Activated CD4-positive, alpha-beta T cell treated with anti-CD3 and anti-CD28 coated beads for 24 hours (primary cell): ENCODE measurements around the gene AGAP2.

Experiments
- DNase-seq, 2 donors: peaks; one replicate each; pipeline ENCODE4 v3.0.0-alpha.2; 2020; ENCODE audit warnings: low read depth in 2 of 2

The AGAP2 gene

DNA sequence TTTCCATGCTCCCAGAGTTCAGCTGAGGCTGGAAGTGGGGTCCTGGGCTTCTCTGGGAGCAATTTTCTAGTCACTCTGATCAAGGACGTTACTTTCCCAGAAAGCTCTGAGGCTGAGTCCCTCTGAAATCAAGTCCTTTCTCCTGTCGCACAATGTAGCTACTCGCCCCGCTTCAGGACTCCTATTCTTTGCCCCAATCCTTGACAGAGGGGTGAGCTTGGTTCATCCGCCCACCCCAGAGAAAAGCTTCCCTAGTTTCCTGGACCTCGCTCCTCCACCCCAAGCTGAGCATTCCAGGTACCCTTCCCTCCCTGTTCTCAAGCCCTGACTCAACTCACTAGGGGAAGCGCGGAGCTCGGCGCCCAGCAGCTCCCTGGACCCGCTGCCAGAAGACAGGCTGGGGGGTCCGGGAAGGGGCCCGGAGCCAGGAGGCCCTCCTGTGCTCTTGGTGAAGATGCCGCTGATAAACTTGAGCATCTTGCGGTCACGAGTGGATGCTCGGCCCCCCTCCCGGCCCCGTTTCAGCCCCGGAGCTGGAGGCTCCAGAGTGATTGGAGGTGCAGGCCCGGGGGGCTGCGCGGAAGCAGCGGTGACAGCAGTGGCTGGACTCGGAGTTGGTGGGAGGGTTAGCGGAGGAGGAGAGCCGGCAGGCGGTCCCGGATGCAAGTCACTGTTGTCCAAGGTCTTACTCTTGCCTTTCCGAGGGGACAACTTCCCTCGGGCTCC lies 1.6 kb downstream of the AGAP2 start:
- no peak for DNase-seq

DNA sequence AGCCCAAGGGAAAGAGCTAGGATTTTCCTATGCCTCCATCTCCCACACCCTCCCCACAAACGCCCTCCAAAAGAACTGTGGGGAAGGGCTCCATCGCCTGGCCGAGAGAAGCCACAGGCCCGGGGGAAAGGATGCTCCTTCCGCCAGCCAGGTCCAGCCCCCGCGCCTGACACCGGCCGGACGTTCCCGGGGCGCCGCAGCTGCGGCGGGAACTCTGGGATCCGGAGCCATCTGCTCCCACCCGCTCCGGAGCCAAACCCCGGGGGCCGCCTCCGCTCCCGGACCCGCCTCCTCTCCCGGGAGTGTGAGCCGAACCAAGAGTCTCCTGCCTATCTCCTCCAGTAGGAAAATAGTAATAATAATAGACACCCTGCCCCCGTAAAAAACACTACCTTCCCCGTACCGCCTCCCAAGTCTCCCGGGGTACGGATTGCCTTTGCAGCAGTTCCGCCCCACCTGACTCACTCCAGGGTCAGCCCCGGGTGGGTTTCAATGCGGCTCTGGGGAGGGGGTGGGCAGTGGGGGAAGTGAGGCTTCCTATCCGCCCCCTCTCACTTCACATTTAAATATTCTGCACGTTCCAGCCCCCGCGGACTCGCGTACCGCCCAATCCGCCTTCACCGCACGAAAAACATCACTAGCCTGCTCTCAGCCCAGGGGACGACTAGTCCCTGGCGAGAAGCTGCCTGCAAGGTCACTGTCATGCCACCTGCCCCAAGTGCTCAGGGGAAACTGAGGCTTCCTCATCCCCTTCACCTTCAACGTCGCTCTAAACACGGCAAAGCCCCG lies 2.4 kb downstream of the AGAP2 start:
- no peak for DNase-seq

DNA sequence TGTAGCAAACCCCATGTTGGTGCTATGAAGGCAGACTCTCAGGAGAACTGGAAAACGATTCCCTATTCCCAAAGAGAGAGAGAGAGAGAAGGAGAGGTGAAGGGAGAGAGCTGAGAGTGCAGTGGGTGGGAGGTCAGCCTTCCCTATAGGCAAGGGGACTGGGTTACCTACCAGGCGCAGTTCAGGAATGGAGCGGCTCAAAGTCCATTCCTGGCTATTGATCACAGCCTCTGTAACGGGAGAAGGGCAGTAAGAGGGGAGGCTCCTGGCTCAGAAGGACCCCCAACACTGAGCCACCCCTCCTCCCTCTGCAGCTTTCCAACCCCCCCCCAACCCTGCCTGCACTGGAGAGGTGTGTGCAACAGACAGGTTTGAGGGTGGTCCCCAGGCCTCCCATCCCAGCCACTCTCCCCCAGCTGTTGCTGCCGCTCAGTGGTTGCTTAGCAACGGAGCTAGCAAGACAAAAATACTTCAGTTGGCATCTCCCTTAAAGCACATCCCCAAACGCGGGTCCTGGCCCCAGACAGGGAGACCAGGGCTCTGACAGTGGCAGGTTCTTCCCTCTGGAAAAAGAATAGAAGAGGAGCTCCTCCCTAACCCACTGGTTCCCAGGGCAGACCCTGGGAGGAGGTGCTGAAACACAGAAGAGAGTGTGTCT lies 3.2 kb downstream of the AGAP2 start:
- DNase-seq: no peak

DNA sequence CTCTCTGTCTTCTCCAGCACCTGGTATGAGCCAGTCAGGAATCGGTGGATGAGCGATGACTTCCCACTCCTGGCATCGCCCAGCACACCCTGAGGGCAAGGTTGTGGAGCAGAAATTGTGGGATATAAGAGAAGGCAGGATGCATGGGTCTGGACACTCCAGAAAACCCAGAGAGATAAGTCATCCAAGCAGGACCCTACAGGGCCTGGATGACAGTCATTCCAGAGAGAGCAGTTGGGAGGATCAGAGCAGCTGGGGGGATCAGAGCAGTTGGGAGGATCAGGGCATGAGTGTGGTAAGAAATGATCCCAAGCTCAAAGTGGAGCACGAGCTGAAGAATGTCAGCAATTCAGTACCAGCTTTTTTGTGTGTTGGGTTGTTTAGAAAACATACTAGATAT lies 4.0 kb downstream of the AGAP2 start:
- DNase-seq: no peak

DNA sequence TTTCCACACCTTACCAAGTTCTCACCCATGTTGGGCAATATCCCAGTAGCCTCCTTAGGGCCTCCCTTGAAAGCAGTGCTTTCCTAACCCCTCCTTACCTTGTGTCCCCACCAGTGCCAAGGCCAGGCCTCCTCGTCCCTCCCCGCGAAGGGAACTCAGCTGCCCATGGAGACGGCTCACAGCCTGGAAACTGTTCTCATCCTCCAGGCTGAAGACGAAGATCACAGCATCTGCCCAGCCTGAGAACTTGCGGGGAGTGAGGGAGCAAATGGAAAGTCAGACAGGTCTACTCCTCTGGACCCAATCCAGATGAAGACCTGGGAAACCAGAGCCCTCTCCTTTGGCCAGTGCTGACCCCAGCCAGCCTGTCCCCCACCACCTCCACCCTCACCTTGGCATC lies 4.6 kb downstream of the AGAP2 start:
- DNase-seq: no peak

DNA sequence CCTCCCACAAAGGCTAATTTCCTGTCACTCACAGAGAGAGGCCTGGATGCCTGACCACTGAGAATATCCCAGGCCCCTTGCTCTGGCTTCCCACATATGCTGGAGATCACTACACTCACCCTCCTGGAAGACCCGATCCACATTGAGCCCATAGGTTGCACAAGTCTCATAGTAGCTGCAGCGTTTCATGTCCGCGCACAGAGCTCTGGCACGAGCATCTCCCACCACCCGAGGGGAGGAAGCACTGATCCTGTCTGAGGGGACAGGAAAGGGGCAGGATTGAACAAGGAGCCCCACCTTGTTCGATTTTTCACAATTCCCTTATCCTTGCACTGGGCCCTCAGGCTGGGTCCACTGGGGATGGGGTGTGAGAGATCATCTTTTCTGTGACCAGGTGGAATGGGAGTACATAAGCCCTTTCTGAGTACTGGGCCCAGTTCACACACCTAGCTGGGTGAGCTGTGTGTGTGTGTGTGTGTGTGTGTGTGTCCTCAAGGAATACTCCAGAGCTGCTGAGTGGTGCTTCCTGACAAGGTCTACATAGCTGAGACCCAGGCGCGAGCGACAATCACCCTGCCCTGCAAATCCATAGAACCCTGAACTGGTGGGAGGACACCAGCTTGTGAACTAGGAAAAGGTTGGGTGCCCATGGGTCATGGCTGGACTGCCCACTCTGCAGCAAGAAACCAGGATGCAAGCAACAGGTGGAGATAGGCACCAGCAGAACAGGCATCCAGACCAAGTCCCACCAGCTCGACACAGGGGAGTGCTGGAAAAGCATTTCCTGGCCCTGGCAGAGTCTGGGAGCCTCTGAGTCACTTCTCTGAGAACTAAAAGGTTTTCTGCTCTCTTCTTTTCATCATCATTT lies 5.6 kb downstream of the AGAP2 start:
- no peak for DNase-seq

DNA sequence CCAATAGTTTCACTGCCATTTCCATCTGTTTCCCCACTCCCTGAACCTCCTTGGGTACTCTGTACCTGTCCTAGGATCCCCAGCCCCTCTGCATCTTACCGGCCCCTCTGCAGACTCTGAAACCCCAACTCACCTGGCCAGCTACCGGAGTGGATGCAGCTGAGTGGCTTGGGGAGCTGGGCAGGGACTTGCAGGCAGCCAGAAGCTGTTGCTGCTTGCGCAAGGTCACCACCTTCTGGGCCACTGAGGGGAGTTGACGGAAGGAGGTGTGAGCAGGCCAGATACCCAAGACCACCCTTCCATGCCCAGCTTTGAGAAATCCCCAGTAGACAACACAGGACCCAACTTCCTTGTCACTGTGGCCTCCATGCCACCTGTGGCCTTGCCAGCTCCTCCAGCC lies 6.3 kb downstream of the AGAP2 start:
- no peak for DNase-seq

DNA sequence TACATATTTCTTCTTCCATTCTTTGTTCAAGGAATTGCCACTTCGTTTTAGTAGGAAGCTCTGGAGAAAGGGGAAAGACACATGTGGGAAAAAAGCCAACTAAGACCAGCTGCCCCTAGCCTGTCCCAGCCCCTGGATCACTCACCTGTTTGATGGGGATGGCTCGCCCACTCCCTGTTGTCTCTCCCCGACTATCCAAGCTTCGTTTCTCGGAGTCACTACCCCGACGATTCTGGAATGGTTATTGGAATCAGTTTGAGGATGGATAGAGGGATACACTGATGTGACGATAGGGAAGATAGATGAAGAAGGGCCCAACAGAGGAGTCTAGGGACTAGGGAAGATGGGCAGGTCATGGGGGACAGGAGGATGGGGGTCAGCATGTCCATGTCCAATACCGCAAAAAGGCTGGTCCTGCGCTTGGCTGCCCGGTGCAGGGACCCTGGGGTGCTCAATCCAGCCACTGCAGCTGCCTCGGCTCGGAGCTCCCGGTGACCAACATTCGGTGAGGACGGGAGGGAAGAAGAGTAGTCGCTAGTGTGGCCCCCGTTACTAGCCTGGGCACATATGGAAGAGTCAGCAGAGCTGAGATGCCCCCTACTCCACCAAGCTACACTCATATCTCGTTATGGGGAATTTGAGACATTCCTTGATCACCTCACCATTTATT lies 7.0 kb downstream of the AGAP2 start:
- no peak for DNase-seq

DNA sequence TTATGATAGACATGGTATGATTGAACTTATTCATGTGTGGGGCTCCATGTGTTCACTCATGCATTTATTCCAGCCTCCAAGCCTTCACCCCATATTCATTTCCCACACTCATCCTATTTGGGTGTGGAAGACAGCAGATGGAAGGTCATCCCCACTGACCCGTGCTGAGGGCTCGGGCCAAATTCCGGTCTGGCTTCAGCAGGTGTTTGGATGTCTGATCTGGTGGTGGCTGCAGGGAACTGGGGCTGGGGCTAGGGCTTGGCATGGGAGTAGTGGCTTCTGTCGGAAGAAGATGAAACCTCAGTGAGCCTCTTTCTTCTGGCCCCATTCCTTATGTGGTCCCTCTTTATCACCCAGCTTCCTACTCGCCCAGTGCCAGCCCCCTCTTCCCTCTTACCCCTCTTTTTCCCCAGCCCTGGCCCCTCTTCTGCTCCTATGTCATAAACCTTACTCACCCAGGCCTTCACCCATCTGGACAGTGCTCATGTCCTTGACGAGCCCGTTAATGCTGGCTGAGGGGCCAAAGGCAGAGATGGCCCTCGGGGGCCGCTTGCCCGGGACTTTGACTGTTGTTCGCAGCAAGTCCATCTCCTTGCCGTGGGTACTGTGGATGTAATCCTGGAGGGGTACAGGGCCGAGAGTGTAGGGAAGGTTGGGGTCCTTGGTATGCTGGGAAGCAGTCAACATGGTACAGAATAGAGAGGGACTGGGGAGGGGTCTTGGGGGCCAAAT lies 8.0 kb downstream of the AGAP2 start:
- DNase-seq: no peak

DNA sequence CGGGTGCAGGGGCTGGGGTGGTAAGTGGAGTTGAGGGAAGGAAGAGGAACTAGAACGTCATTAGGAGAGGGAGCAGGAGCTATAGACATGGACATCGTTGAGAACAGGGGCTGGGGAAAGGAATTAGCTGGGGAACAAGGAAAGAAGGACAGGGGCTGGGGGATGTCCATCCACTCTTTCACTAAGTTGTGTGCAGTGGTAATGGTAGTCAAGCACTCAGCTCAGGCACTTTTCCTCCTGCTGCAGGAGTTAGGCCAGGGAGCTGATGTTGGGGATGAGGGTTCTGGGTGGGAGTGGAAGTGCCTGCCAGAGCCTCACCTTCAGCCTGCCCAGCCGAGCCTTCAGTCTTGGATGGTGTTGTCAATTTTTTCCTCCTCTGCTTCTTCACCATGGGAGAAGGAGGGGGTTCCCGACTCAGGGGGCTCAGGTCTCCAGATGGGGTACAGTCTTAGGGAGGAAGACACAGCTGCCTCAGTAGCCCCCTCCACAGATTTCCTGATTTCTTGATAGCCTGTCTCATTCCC lies 9.2 kb downstream of the AGAP2 start:
- DNase-seq: no peak

DNA sequence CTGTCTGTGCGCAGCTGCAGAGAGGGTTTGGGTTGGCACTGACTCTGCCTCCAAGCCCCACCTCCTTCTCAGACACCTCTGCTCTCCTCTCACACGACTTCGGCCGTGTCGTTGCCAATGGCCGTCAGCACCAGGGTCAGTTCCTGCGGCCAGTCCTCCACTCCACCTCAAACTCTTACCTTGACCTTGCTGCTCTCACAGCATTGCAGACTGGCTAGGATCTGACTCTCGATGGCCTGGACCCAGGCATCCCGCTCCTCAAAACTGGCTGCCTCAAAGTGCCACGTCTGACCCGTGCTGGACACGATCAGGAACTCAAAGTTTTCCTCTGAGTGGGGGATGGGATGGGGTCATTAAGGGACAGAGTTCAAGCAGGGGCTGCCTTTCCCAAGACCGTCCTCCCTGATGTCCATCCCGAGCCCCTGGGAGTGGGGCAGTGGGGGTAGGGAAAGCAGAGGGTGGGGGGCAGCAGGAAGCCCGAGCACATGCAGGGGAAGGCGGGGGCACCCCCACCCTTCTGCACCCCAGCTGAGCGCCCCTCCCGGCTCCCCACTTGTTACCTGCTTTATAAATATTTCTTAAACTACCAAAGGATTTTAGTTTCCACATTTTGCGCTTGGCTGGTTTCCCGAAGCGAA lies 10.7 kb downstream of the AGAP2 start:
- no peak for DNase-seq

DNA sequence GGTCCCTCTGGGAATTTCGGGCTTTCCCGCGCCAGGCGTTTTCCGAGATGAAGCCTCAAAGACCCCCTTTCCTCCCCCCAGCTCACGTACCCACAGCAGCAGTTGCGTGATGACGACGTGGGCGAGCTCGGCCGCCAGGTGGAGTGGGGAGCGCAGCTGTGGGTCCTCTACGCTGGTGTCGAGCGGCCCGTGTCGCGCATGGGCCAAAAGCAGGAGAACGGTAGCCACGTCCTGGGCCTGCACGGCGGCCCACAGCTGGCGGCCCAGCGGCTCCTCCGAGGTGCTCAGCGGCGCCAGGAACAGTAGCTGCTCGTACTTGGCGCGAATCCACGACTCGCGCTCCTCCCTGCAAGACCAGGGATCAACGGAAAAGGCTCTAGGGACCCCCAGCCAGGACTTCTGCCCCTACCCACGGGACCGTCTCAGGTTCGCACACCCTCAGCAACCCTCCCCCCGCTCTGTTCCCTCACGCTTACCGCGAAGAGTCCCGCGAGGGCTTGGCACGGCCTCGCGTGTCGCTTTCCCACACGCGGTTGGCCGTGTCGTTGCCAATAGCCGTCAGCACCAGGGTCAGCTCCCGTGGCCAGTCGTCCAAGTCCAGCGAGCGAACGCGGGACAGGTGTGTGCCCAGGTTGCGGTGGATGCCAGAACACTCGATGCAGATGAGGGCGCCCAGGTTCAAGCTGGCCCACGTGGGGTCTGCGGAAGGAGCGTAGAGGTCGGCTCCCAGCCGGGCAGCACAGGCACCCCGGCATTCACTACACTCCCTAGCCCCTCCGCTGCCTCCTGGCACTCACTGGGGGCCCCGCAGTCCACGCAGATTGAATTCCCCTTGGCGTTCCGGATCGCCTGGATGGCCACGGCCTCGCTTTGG lies 11.4 kb downstream of the AGAP2 start:
- DNase-seq: no peak

DNA sequence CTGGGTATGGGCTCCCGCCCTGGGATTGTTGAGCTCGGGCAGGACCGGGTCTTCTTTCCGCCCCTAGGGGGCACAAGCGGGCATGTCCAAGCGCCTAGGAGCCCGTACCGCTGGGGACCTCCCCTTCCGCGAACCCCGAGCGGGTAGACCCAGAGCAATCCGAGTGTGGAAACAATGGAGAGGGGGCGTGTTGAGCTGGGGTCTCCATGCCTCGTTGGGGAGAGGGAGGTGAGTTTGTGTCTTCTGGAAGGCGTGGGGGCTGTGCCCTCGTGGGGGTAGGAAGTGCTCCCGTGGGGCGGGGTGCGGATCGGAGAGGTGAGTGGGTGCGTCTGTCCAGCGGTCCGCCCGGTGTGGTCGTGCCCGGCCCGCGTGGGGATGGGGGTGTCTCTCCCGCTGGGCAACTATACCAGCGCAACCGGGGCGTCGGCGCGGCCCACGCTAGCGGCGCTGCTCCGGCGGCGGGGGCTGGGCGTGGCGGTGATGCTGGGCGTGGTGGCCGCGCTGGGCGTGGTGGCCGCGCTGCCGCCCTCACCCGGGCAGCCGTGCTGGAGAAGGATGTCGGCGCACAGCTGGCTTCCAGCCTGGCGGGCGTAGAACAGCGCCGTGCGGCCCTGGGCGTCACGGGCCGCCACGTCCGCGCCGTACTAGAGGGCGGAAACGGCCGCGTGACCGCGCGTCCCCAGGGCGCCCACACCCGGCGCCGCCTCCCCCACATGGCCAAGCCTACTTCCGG lies 12.2 kb downstream of the AGAP2 start:
- DNase-seq: no peak

DNA sequence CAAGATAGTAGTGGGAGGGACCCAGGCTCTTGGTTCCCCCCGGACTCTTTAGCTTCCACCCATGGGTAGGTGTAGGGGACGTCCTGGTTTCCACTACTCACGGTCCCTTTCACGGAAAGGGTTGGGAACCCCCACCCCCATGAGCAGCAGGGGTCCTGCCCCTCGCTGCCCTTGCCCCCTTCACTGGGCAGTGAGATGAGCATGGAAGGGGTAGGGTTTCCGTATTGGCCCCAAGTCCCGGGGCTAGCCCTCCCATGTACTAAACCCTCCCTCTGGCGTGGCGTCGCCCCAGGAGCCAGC lies 12.7 kb downstream of the AGAP2 start:
- no peak for DNase-seq

DNA sequence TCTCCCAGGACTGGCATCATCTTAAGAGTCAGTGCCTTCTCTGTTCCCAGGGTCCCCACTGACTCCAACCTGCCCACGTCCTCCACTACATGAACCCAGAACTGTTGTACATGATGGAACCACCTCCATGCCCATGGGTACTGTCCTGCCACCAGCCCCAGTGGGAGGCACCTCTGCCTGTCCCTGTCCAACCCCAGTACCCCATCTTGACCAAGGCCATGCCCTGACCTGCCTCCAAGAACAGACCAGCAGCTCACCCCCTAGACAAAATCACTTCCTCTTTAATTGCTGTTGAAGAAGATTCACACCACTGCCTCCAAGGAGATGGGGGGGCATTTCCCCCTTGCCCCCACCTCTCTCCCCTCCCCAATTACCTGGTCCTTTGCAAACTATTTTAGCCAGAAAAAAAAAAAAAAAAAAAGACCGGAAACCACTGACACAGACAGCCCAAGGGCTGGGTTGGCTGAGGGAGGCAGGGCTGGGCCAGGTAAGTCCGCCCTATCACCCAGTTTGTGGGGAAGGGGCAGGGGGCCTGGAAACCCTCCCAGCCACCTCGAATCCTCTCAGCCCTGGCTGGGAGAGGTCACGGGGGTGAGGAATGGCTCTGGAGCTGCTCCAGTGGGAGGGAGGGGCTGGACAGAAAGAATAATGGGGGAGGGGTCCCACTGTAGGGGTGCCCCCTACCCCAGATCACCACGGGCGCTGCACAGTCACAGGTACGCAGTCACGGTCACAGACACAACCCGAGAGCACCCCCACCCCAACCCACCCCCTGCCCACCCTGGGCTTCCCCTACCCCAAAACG lies 13.4 kb downstream of the AGAP2 start:
- no peak for DNase-seq

DNA sequence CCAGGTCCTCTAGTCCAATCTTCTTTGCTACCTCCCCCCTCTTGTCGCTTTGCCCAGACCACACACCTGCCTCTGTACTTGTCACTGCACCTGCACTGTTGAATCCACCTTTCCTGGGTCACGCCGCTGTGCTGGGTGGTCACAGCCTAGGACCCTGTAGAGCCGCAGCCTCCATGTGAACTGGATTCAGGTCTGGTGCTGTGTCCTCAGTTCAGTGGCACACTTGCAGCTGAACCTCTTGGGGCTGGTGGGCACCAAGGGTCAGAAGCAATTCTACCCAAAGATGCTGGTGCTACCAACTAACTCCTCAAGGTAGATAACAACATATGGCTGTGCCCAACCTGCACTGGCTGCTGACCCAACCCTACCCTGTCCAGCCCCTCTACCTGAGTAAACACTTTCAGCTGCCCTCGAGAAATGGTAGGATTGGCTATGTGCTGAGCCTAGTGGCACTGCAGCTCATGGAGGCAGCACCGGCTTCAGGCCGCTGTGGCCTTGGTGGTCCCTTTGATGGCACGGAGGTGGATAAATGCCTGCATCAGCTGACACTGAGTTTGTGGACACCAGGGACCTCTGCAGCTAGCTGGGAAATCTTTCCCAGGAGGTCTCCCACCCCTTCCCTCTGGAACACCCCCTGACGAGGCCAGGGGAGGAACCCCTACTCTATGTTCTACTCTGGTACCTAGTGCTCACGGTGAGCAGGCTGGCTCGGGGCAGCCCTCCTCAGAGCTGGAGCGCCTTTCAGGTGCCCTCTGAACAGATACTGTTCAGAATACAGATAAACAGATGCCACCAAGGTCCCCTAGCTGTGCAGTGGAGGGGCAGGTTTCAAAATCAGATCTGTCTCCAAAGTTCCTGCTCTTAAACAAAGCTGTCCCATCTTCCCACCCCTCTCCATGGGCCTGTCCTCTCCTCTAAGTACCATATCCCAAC lies 14.3 kb downstream of the AGAP2 start:
- no peak for DNase-seq

DNA sequence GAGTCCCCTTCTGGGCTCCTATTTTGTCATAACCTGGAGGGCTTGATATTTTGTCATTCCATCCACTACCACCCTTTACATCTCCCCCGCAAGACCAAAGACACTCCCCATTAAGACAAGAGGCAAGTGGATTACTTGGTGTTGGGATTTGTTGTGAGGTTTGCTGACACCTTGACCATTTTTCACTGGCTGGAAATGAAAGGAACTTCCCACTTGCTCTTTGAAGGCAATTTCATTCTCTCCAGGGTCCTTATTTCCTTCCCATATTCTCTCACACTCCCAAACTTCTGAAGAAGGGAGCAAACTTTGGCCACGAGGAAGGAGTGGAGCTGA lies 14.9 kb downstream of the AGAP2 start:
- DNase-seq: no peak
